Activated CD8-positive, alpha-beta memory T cell treated with anti-CD3 and anti-CD28 coated beads, Interleukin-2, amount 50 U/mL, for 24 hours (primary cell): ENCODE measurements around the gene VPS13C.

Experiments used
- DNase-seq: peaks from one replicate; pipeline ENCODE4 v3.0.0-alpha.2; 2020; ENCODE audit errors: extremely low read depth

VPS13C gene

DNA sequence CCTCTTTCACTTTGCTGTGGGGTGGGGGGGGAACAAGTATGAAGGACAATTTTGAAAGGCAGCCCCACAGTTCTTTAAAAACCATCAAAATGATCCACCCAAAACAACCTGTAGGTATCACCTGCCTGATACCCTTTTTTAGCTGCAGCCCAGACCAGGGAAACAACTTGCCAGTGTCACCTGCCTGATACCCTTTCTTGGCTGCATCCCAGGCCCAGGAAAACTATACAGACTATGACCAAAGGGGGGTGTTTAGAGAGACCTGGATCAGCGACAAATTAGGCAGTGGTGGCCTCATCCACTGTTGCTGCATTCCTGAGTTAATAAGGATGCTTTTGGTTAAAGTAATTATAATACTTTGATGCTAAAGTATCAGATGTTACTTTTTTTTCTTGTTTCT lies 122.0 kb downstream of the VPS13C start:
- no peak for DNase-seq

DNA sequence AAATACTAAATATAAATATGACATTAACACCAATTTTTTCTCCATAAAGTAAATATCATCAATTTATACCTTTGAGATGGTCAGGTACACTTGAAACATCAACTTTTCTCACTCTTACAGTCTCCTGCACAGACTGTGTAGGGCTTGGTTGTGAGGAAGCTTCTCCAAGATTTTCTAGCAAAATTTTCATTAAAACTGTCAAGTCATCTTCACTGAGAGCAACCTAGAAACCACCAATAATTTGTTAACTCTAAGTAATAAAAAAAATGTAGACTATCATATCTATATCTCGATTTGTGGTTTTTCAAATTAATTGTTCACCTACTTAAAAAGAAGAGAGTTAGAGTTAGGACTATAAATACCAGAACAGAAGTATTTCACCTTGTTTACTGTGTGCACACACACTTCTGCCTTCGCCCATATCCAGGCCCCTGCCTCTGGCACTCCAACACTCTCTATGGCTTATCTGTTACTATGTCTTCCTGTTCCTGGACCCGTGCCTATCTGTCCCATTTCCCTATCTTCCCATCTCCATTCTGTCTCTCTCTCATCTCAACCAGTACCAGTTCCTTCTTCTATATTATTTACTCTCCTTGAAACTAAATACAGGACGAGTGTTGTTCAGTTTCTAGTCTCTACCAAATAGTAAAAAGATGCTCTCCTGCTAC lies 123.6 kb downstream of the VPS13C start:
- DNase-seq: no peak

GRCh38 chr15:61935493-61935892 lies 124.8 kb downstream of the VPS13C start:
- no peak for DNase-seq

GRCh38 chr15:61929452-61929851 lies 130.8 kb downstream of the VPS13C start:
- no peak for DNase-seq

- DNase-seq: no peak
Observed at GRCh38 chr15:61923173-61923572, 137.1 kb downstream of the VPS13C start.

- no peak for DNase-seq
Observed at GRCh38 chr15:61921093-61921492, 139.2 kb downstream of the VPS13C start.

- no peak for DNase-seq
Observed at GRCh38 chr15:61917457-61917856, 142.8 kb downstream of the VPS13C start.

- no peak for DNase-seq
Observed at GRCh38 chr15:61916104-61916503, 144.1 kb downstream of the VPS13C start.

GRCh38 chr15:61915640-61916039 lies 144.6 kb downstream of the VPS13C start:
- DNase-seq: no peak

DNA sequence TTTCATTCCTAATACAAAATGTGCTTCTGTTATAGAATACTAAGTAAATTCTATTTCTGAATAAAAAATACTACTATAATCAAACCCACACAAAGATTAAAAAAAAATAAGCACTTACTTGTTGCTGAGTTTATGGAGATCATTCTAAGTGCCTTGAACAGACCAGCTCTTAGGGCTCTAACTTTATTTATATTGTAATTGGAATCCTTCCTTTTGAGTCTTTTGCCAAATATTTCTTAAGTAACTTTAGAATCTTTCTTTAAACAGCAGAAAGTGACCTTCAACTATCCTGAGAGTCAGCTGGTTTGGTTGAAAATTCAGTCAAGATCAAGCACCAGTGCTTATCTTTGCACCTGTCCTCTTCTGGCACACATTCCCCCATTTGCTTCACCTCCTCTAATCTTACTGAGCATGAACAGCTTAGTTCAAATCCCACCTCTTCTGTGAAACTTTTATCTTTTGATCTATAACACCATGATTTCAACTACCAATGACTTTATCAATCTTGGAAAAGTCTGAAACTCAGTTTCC lies 149.3 kb downstream of the VPS13C start:
- no peak for DNase-seq

GRCh38 chr15:61908241-61908640 lies 152.0 kb downstream of the VPS13C start:
- DNase-seq: no peak

DNA sequence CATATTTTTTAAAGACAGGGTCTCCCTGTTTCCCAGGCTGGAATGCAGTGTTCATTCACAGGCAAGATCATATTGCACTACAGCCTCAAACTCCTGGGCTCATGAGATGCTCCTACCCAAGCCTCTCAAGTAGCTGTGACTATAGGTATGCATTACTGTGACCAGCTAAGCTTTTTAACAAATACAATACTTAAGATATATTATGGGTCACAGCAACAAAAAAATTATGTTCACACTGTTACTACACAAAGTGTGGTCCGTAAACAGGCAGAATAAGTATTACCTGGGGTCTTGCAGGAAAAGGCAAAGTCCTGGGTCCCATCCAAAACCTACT lies 152.5 kb downstream of the VPS13C start:
- no peak for DNase-seq

DNA sequence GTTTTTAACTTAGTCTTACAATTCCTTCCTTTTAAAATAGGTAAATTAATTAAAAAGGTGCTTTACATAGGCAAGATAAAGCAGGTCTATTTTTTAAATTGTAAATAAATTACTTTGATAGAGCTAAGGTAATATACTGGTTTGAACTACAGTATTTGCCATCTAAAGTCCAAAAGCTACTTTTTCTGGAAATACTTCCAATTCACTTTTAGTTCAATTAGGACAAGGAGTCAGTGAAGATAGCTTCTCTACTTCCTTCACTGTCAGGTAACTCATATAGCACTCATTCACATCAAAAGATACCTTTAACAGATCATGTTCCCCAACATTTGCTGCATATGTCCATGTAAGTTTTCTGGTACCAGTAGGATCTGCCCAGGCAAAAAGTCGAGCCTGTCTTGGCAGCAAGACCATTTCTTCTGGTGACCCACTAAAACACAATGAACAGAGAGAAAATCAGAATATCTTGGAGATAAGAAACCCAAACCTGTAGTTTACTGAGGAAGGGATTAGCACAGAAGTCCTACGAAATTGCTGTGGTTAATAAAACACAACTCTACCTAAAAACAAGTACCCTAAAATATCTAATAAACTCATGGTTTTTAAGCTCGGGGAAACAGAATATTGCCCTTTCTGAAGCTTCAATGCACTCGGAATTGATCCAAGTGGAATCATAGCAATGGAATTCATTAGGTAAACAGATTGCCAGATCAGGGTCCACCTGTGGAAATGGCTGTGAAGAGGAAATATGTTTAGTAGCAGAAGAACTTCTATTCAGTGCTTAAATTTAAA lies 153.1 kb downstream of the VPS13C start:
- no peak for DNase-seq

- DNase-seq: no peak
Observed at GRCh38 chr15:61893146-61893545, 167.1 kb downstream of the VPS13C start.

- no peak for DNase-seq
Observed at GRCh38 chr15:61892140-61892539, 168.1 kb downstream of the VPS13C start.

DNA sequence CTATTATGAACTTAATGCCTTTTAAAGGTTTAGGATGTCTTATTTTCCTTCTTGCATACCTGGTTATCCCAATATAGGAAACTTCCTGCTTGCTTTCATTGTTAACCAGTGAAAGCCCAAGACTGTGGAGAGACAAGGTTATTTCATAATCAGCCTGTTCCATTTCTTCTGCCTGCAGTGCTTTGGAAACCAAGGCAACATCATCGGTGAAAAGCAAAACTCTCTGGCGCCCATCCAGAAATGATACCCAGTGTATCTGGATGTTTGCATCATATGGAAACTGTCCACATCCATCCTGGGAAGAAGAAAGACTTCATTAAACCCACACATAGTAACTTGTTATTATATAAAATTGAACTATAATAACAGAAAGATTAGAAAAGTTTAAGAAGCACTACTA lies 170.1 kb downstream of the VPS13C start:
- no peak for DNase-seq

GRCh38 chr15:61889706-61890105 lies 170.5 kb downstream of the VPS13C start:
- DNase-seq: no peak

DNA sequence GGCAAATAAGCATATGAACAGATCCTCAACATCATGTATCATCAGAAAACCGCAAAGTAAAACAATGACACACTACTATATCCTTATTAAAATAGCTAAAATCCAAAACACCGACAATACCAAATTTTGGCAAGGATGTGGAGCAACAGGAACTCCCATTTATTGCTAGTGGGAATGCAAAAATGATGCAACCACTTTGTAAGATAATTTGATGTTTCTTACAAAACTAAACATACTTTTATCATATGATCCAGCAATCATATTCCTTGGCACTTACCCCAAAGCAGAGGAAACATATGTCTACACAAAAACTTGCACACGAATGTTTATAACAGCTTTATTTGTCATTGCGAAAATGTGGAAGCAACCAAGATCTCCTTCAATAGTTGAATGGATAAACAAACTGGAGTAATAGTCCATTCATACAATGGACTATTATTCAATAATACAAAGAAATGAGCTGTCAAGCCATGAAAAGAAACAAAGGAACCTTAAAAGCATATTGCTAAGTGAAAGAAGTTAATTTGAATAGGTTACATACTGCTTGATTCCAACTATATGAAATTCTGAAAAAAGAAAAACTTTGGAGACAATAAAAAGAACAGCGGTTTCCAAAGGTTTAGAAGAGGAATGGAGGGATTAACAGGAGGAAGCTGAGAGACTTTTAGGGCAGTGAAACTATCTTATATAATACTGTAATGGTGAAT lies 172.0 kb downstream of the VPS13C start:
- DNase-seq: no peak

DNA sequence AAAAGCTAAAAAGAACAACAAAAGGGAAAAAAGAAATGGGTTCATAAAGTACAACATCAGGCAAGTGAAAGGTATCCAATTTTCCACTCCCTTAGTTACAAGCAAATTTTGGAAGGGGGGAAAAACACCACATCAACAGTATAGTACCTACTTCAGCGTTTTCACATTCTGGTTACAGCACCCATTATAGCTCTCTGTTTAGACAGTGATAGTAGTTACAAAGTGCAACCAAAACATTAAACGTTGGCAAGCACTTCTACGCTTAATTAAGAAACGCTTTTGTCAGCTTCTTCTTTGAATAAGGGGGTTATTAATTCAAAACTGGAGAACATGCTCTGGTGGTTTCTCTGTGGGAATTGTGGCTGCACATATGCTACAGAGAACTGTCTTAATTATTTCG lies 180.2 kb downstream of the VPS13C start:
- DNase-seq: no peak

DNA sequence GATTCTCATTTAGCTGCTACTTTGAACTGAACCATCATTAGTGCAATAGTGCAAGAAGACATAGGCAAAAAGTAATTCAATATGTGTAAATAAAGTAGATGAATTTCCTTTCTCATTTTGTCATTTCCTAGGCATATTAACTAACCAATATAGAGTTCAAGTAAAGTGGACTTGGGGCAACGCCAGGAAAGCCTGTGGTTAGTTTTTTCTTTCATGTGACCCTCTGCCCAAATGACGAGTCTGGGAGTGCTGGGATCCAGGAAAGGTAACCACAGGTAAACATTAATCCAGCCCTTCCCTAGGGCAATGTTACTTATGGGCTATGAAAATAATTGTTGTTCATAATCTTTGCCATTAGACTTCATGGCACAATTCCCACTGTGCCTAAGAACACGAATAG lies 181.0 kb downstream of the VPS13C start:
- no peak for DNase-seq

- no peak for DNase-seq
Observed at GRCh38 chr15:61871926-61872522, 188.2 kb downstream of the VPS13C start.

GRCh38 chr15:61869656-61870055 lies 190.6 kb downstream of the VPS13C start:
- no peak for DNase-seq
